Astrocyte (in vitro differentiated cells and primary cell): ENCODE results near the gene HOMEZ.

Experiments used
- EZH2 ChIP-seq: IDR thresholded peaks from 2 replicates; pipeline ENCODE4 v1.6.1; 2012; ENCODE audit warnings: mild to moderate bottlenecking, low read length, inconsistent platforms; ENCODE audit not compliant: insufficient read depth
- TF ChIP-seq, protein P1 (sequence below): IDR thresholded peaks from 2 replicates; pipeline ENCODE4 v1.5.1; 2011; ENCODE audit warnings: low read depth, mild to moderate bottlenecking, inconsistent platforms, low read length, moderate library complexity; ENCODE audit not compliant: insufficient read depth

DNA sequence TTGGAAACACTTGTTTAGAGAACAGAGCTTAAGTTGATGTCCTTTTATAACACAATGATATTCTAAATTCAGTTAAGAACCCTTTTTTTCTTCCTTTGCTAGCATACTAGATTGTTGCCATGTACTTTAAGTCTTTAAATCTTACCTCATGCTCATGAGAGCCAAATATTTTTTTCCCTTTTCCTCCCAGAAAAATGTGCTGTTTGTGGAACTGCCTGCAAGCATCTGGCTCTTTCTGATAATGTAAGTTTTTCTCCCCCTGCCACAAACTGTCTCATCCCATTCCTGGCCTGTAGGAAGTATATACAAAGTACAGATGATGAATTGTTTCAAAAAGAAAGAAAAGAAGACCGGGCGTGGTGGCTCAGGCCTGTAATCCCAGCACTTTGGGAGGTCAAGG is 42.9 kb downstream of the HOMEZ start:
- TF ChIP-seq, protein P1, sequence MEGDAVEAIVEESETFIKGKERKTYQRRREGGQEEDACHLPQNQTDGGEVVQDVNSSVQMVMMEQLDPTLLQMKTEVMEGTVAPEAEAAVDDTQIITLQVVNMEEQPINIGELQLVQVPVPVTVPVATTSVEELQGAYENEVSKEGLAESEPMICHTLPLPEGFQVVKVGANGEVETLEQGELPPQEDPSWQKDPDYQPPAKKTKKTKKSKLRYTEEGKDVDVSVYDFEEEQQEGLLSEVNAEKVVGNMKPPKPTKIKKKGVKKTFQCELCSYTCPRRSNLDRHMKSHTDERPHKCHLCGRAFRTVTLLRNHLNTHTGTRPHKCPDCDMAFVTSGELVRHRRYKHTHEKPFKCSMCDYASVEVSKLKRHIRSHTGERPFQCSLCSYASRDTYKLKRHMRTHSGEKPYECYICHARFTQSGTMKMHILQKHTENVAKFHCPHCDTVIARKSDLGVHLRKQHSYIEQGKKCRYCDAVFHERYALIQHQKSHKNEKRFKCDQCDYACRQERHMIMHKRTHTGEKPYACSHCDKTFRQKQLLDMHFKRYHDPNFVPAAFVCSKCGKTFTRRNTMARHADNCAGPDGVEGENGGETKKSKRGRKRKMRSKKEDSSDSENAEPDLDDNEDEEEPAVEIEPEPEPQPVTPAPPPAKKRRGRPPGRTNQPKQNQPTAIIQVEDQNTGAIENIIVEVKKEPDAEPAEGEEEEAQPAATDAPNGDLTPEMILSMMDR: no peak
- no peak for TF ChIP-seq EZH2
